ENCODE results near the gene PRR14L.
"Not testable (repeated sequence)": the region's sequence is repeated elsewhere in the genome, so short reads cannot be mapped to it uniquely, and the experiment has no call there.

Gene PRR14L

GRCh38 chr22:31681349-31682345 is 68.3 kb downstream of the PRR14L start:
- DNase-seq = no peak

- DNase-seq = no peak
These were observed 69.0 kb downstream of the PRR14L start for GRCh38 chr22:31680861-31681341.

- DNase-seq = no peak
These were observed 71.2 kb downstream of the PRR14L start for GRCh38 chr22:31678748-31679147.

- DNase-seq = peak; percentile 94
These were observed 73.2 kb downstream of the PRR14L start for GRCh38 chr22:31676700-31677099.

GRCh38 chr22:31674219-31674618 is 75.7 kb downstream of the PRR14L start:
- DNase-seq = not testable (repeated sequence)

GRCh38 chr22:31668849-31669248 is 81.1 kb downstream of the PRR14L start:
- DNase-seq = not testable (repeated sequence)

- DNase-seq = no peak
These were observed 87.3 kb downstream of the PRR14L start for GRCh38 chr22:31662668-31663037.

- DNase-seq = peak; percentile 98
These were observed 87.9 kb downstream of the PRR14L start, which contains the start of gene PISD for GRCh38 chr22:31661851-31662667. Gene PISD (minus strand): TSS chr22:31662215. CDS start chr22:31662208, 7 bp downstream.

GRCh38 chr22:31660860-31661341 is 89.0 kb downstream of the PRR14L start:
- peak; percentile 77 for DNase-seq

GRCh38 chr22:31659246-31659645 is 90.7 kb downstream of the PRR14L start:
- DNase-seq = no peak

- no peak for DNase-seq
These were observed 95.5 kb downstream of the PRR14L start for GRCh38 chr22:31654408-31654807.

- no peak for DNase-seq
These were observed 96.0 kb downstream of the PRR14L start for GRCh38 chr22:31653944-31654343.

GRCh38 chr22:31652911-31653684 is 96.8 kb downstream of the PRR14L start:
- DNase-seq = no peak

GRCh38 chr22:31652088-31652487 is 97.8 kb downstream of the PRR14L start:
- no peak for DNase-seq

- DNase-seq = no peak
These were observed 98.3 kb downstream of the PRR14L start for GRCh38 chr22:31651664-31652063.

GRCh38 chr22:31650391-31650790 is 99.5 kb downstream of the PRR14L start:
- DNase-seq = no peak

GRCh38 chr22:31647523-31648320 is 102.2 kb downstream of the PRR14L start:
- DNase-seq = no peak

GRCh38 chr22:31647066-31647465 is 102.9 kb downstream of the PRR14L start:
- DNase-seq = no peak

GRCh38 chr22:31646186-31647019 is 103.5 kb downstream of the PRR14L start:
- DNase-seq = no peak

GRCh38 chr22:31639436-31640039 is 110.4 kb downstream of the PRR14L start:
- no peak for DNase-seq

All from activated CD8-positive, alpha-beta memory T cell treated with anti-CD3 and anti-CD28 coated beads, Interleukin-2, amount 50 U/mL, for 48 hours (primary cell).